Neuronal stem cell (in vitro differentiated cells): ENCODE results near the gene ZNF276.

Experiments used
- DNase-seq: peaks from one replicate; pipeline ENCODE4 v3.0.0-alpha.2; 2013; ENCODE audit warnings: low spot score
- H2AFZ ChIP-seq: one replicate; pipeline ENCODE4 v1.6.1; 2013; ENCODE audit warnings: mild to moderate bottlenecking, low read length, inconsistent platforms
- H2AK5ac ChIP-seq: 2 replicates; pipeline ENCODE4 v1.6.1; 2013; ENCODE audit warnings: low read depth, mild to moderate bottlenecking, inconsistent platforms, low read length, moderate library complexity, mixed read lengths
- H2BK120ac ChIP-seq: 2 replicates; pipeline ENCODE4 v1.6.1; 2013; ENCODE audit warnings: low read depth, mild to moderate bottlenecking, inconsistent platforms, low read length, moderate library complexity, mixed read lengths
- H2BK12ac ChIP-seq: one replicate; pipeline ENCODE4 v1.6.1; 2013; ENCODE audit warnings: low read length, inconsistent platforms
- H2BK15ac ChIP-seq: 2 replicates; pipeline ENCODE4 v1.6.1; 2013; ENCODE audit warnings: mild to moderate bottlenecking, low read length, inconsistent platforms, mixed read lengths
- H2BK5ac ChIP-seq: one replicate; pipeline ENCODE4 v1.6.1; 2013; ENCODE audit warnings: inconsistent platforms, mild to moderate bottlenecking, low read length, moderate library complexity
- H3K14ac ChIP-seq: one replicate; pipeline ENCODE4 v1.6.1; 2013; ENCODE audit warnings: low read length, inconsistent platforms
- H3K18ac ChIP-seq: 2 replicates; pipeline ENCODE4 v1.6.1; 2013; ENCODE audit warnings: low read length, inconsistent platforms
- H3K23ac ChIP-seq: 2 replicates; pipeline ENCODE4 v1.6.1; 2013; ENCODE audit warnings: low read depth, mild to moderate bottlenecking, mixed read lengths, low read length, inconsistent platforms; ENCODE audit not compliant: poor library complexity
- H3K27ac ChIP-seq: replicated peaks from 3 replicates; pipeline ENCODE4 v1.5.1; 2013; ENCODE audit warnings: low read length, inconsistent platforms
- H3K27me3 ChIP-seq, 3 experiments: 2 replicates each; pipeline ENCODE4 v1.6.1; 2013; ENCODE audit warnings: low read length in 3 of 3, mild to moderate bottlenecking in 2 of 3, inconsistent platforms in 1 of 3, low read depth in 1 of 3, mixed read lengths in 1 of 3, moderate library complexity in 1 of 3; ENCODE audit not compliant: control insufficient read depth in 3 of 3, insufficient read depth in 3 of 3
- H3K36me3 ChIP-seq, 2 donors: replicated peaks in 1 of 2; 2 replicates each; pipeline ENCODE4 v1.6.1; 2013; ENCODE audit warnings: low read length in 2 of 2; ENCODE audit not compliant: control insufficient read depth in 2 of 2, insufficient read depth in 2 of 2
- H3K4ac ChIP-seq: 2 replicates; pipeline ENCODE4 v1.6.1; 2013; ENCODE audit warnings: inconsistent platforms, mild to moderate bottlenecking, low read length, moderate library complexity
- H3K4me1 ChIP-seq, 2 donors: 1 replicate in 1 of 2; 2 replicates in 1 of 2; pipeline ENCODE4 v1.6.1; 2013; ENCODE audit warnings: low read length in 2 of 2, low read depth in 1 of 2; ENCODE audit not compliant: control insufficient read depth in 2 of 2, insufficient read depth in 1 of 2
- H3K4me2 ChIP-seq: one replicate; pipeline ENCODE4 v1.6.1; 2013; ENCODE audit warnings: mild to moderate bottlenecking, low read length, inconsistent platforms; ENCODE audit not compliant: insufficient read depth, poor library complexity, severe bottlenecking
- H3K4me3 ChIP-seq, 2 donors: 2 replicates each; pipeline ENCODE4 v1.5.1; 2013; ENCODE audit warnings: low read length in 2 of 2, mild to moderate bottlenecking in 2 of 2, inconsistent platforms in 1 of 2, moderate library complexity in 1 of 2
- H3K79me1 ChIP-seq: one replicate; pipeline ENCODE4 v1.6.1; 2013; ENCODE audit warnings: low read depth, mild to moderate bottlenecking, inconsistent platforms, low read length, moderate library complexity
- H3K9ac ChIP-seq: one replicate; pipeline ENCODE4 v1.6.1; 2013; ENCODE audit warnings: mild to moderate bottlenecking, low read depth, low read length, inconsistent platforms; ENCODE audit not compliant: poor library complexity
- H3K9me3 ChIP-seq, 2 donors: replicated peaks in 1 of 2; 2 replicates each; pipeline versions ENCODE3 to v1.6.1; 2013; ENCODE audit warnings: low read length in 2 of 2, mild to moderate bottlenecking in 2 of 2, inconsistent platforms in 1 of 2, low read depth in 1 of 2, mixed read lengths in 1 of 2, moderate library complexity in 1 of 2; ENCODE audit not compliant: control insufficient read depth in 2 of 2, insufficient read depth in 1 of 2
- H4K8ac ChIP-seq: one replicate; pipeline ENCODE4 v1.6.1; 2013; ENCODE audit warnings: low read depth, mild to moderate bottlenecking, inconsistent platforms, low read length, moderate library complexity
- H4K91ac ChIP-seq: one replicate; pipeline ENCODE4 v1.6.1; 2013; ENCODE audit warnings: low read length, low read depth, mild to moderate bottlenecking, inconsistent platforms; ENCODE audit not compliant: poor library complexity
- WGBS, 2 donors: extraction: QIAGEN DNeasy Blood & Tissue Kit; methylation state at CpG; one replicate each; pipeline ENCODE4 v1.1.7; 2013; ENCODE audit warnings: missing lambda C conversion rate in 2 of 2, mixed read lengths in 1 of 2; ENCODE audit not compliant: insufficient read length in 2 of 2, insufficient replicate concordance in 1 of 2; ENCODE audit errors: extremely low coverage in 2 of 2; 5-methylcytosine and 5-hydroxymethylcytosine counted together

ZNF276 gene

DNA sequence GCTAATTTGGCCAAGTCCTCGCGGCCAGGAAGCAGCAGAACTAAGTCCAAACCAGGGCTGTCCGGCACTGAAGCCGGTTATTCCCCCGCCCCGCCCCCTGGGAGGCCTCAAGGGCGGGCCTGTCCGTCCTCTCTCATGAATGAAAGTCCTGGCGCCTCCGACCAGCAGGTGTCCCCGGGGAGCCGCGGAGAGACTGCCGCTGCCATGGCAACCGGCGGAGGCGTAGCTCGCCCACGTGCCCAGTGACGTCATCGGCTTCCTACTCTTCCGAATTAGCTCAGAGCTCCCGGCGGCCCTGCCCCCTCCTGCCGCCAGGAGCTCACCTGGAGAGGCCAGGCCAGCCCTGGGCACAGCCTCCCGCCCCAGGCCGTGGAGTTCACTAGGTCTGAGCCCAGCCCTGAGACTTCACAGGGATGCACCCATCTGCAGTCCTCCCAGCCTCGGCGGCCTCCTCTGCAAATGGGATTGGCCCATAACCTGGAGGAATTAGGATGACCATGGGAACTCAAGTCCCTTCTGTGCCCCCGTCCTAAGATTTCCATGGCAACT is 21.2 kb upstream of the ZNF276 start:
- Histone ChIP-seq H3K9me3 (no peaks in the 10 kb centered on the region), H3K4ac (no peak overlapping the region), H2BK120ac (no peak overlapping the region), H2BK15ac (peak overlapping the region; percentile 34), H3K36me3 (peaks cover 7 to 40% of the 10 kb centered on the region in 2 donors), H3K4me2 (peak overlapping the region; percentile 79), H3K4me3 (peak overlapping the region; percentile 88 to 95), H3K79me1 (peaks cover 7% of the 10 kb centered on the region), H3K23ac (peak overlapping the region; percentile 90), H3K18ac (peak overlapping the region; percentile 86), H3K14ac (no peak overlapping the region), H3K9ac (peak overlapping the region; percentile 91), H3K27ac (peak overlapping the region; percentile 66), H2AK5ac (peak overlapping the region; percentile 2), H3K4me1 (peaks cover 11 to 15% of the 10 kb centered on the region in 2 donors), H4K91ac (no peak overlapping the region), H2AFZ (peak overlapping the region; percentile 98), H3K27me3 (peaks cover 0 to 2% (median 0%) of the 10 kb centered on the region in 3 experiments), H4K8ac (no peak overlapping the region), H2BK12ac (no peak overlapping the region), H2BK5ac (peak overlapping the region; percentile 16)
- peak; percentile 98 for DNase-seq
- WGBS, 2 donors: no CpG with 5 or more reads among the region's 30 CpGs

DNA sequence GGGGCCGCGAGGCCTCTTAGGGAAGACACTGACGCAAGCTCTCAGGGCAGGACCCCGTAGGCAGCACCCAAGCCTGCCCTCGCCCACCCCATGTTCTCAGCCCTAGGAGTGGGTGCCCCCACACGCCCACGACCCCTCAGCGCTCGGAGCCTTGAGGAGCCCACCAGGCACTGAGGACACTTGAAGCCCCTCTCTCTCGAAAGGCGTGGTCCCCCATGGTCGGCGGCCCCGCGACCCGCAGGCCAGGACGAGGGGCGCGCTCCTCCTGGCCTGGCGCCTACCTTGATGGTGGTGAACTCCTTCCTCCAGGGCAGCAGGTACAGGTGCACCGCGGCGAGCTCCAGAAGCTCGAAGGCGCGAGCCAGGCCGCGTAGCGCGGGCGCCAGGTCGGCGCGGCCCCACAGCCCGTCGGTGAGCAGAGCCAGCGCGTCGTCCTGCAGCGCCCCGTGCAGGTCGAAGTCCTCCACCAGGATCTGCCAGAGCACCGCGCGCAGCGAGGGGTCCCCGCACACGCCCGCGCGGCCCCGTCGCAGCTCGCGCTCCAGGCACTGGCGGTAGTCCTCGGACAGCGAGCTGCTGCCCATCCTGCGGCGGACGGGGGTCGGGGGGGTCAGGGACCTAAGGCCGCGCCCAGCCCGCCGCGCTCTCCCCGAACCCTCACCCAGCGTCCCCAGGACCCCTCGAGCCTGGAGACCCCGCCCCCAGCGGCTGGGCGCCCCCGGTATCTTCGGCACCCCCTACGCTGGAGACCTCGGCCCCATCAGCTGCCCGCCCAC is 20.5 kb upstream of the ZNF276 start:
- no CpG with 5 or more reads among the region's 78 CpGs for WGBS, 2 donors
- peak overlapping the region; percentile 90 for H3K23ac ChIP-seq
- H3K9ac ChIP-seq: peak overlapping the region; percentile 91
- no peaks in the 10 kb centered on the region for H3K9me3 ChIP-seq
- peak overlapping the region; percentile 79 for H3K4me2 ChIP-seq
- H3K79me1 ChIP-seq: peaks cover 7% of the 10 kb centered on the region
- peaks cover 11 to 15% of the 10 kb centered on the region in 2 donors for H3K4me1 ChIP-seq
- H4K8ac ChIP-seq: no peak overlapping the region
- no peak overlapping the region for H2BK5ac ChIP-seq
- no peak overlapping the region for H3K4ac ChIP-seq
- H2AFZ ChIP-seq: peak overlapping the region; percentile 98
- no peak overlapping the region for H3K27ac ChIP-seq
- peaks cover 0 to 2% (median 0%) of the 10 kb centered on the region in 3 experiments for H3K27me3 ChIP-seq
- DNase-seq: no peak
- H3K36me3 ChIP-seq: peaks cover 5 to 33% of the 10 kb centered on the region in 2 donors
- peak overlapping the region; percentile 86 for H3K18ac ChIP-seq
- H2BK12ac ChIP-seq: no peak overlapping the region
- H2AK5ac ChIP-seq: peak overlapping the region; percentile 2
- H3K4me3 ChIP-seq: peak overlapping the region; percentile 88 to 95
- H2BK120ac ChIP-seq: no peak overlapping the region
- peak overlapping the region; percentile 97 for H3K14ac ChIP-seq
- peak overlapping the region; percentile 34 for H2BK15ac ChIP-seq
- H4K91ac ChIP-seq: peak overlapping the region; percentile 82

DNA sequence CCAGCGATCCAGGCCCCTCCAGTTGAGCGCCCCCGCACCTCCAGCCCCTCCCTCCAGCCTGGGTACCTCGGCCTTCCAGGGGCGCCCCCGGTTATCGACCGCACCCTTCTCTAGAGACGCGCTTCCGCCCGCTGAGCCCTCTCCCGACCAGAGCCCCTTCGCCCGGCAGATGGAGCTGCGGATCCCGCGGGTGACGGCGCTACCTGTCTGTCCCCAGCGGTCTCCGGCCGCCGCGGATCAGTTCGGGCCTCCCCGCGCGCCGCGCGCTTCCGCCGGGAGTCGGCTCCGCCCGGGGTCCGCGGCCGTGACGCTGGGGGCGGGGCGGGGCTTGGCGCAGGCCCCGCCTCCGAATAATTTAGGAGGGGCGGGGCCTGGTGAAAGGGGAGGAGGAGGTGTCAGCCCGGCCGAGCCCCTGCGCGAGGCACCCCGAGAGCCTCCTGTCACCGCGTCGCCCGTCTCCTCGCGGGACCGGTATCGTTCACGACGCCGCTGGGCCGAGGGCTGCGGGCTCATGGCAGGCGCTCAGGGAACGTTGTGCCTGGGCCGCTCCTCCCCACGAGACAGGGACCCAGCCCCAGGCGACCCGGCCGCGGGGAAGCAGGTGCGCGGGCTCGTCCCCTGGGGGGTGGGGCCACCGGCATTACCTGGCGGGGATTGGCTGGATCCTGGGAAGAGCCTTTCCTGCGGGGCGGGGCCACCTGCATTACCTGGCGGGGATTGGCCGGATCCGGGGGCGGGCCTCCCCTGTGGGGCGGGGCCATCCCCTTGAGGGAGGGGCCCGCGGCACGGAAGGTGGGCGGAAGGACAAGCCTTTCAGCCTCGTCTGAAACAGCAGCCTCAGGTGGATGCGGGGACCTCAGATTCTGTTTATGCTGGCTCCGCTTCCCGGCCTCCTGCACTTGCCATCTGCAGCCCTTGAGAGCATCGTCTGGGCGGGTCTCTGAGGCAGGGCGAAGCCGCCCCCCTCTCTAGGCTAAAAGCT is 19.6 kb upstream of the ZNF276 start, which contains the start of gene SPATA2L:
Gene SPATA2L, minus strand, starts transcription at position 281 of the 982 bp plus-strand sequence. CDS start 473 bp downstream, outside the sequence.
- no peak within 1 kb of the TSS for H3K27ac ChIP-seq
- H2BK15ac ChIP-seq: peak within 1 kb of the TSS; percentile 83
- H3K4me3 ChIP-seq: peak within 1 kb of the TSS; percentile 88 to 95
- peaks cover 3 to 26% of the 10 kb centered on the region in 2 donors for H3K36me3 ChIP-seq
- H3K4ac ChIP-seq: no peak within 1 kb of the TSS
- H2BK12ac ChIP-seq: no peak within 1 kb of the TSS
- H2AFZ ChIP-seq: peak within 1 kb of the TSS; percentile 98
- H3K27me3 ChIP-seq: peaks cover 0 to 2% (median 0%) of the 10 kb centered on the region in 3 experiments
- no CpG with 5 or more reads among the region's 97 CpGs for WGBS, 2 donors
- H3K23ac ChIP-seq: peak within 1 kb of the TSS; percentile 90
- H4K91ac ChIP-seq: peak within 1 kb of the TSS; percentile 82
- peak within 1 kb of the TSS; percentile 84 for H3K4me2 ChIP-seq
- H3K14ac ChIP-seq: peak within 1 kb of the TSS; percentile 97
- H3K4me1 ChIP-seq: peaks cover 12 to 17% of the 10 kb centered on the region in 2 donors
- H3K79me1 ChIP-seq: peaks cover 7% of the 10 kb centered on the region
- peak; percentile 96 for DNase-seq
- H4K8ac ChIP-seq: no peak within 1 kb of the TSS
- peak within 1 kb of the TSS; percentile 91 for H3K9ac ChIP-seq
- no peaks in the 10 kb centered on the region for H3K9me3 ChIP-seq
- peak within 1 kb of the TSS; percentile 2 for H2AK5ac ChIP-seq
- no peak within 1 kb of the TSS for H2BK120ac ChIP-seq
- H2BK5ac ChIP-seq: peak within 1 kb of the TSS; percentile 88
- peak within 1 kb of the TSS; percentile 86 for H3K18ac ChIP-seq
